Subcutaneous abdominal adipose tissue (tissue), 5 donors: Measurements from ENCODE around the gene CMTM2.

Experiments used
- H3K27ac ChIP-seq: one replicate; pipeline ENCODE4 v1.7.0; 2013; ENCODE audit warnings: low read depth, mild to moderate bottlenecking, inconsistent platforms, low read length, moderate library complexity
- H3K27me3 ChIP-seq, 5 donors: one replicate each; pipeline ENCODE4 v1.7.0; 2013; ENCODE audit warnings: low read length in 5 of 5, inconsistent platforms in 1 of 5; ENCODE audit not compliant: control insufficient read depth in 5 of 5, insufficient read depth in 4 of 5
- H3K36me3 ChIP-seq, 5 donors: one replicate each; pipeline ENCODE4 v1.7.0; 2013; ENCODE audit warnings: low read length in 5 of 5; ENCODE audit not compliant: control insufficient read depth in 5 of 5, insufficient read depth in 5 of 5
- H3K4me1 ChIP-seq, 5 donors: one replicate each; pipeline ENCODE4 v1.7.0; 2013; ENCODE audit warnings: low read length in 5 of 5, mild to moderate bottlenecking in 3 of 5, moderate library complexity in 1 of 5; ENCODE audit not compliant: control insufficient read depth in 5 of 5, insufficient read depth in 5 of 5
- H3K4me3 ChIP-seq, 5 donors: one replicate each; pipeline ENCODE4 v1.7.0; 2013; ENCODE audit warnings: low read length in 5 of 5, low read depth in 1 of 5
- H3K9ac ChIP-seq, 5 donors: one replicate each; pipeline ENCODE4 v1.7.0; 2013; ENCODE audit warnings: low read length in 5 of 5, mild to moderate bottlenecking in 4 of 5, moderate library complexity in 3 of 5
- H3K9me3 ChIP-seq, 5 donors: one replicate each; pipeline ENCODE4 v1.7.0; 2013; ENCODE audit warnings: low read length in 5 of 5; ENCODE audit not compliant: control insufficient read depth in 5 of 5
- donor health status: healthy.
- donor health status: healthy.
- donor health status: healthy.
- donor health status: healthy.
- donor health status: healthy.

Gene CMTM2

DNA sequence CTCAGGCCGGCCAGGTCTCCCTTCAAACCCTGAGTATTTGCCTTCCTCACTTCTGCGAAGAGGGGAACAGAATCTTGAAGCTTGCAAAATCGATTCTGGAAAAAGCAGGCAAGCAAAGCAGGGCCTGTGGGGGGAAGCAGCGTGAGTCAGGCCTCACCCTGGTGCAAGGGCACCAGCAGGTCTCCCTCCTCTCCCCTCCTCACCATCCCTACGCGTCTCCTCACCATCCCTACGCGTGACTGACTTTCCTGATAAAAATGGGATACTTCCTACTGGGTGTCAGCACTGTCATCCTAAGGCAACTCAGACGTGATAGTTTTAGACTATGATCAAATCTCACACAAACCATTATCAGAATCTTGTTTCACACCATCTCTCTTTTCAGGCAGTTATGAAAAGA, 37.3 kb downstream of the CMTM2 start:
- Histone ChIP-seq H3K4me1 (peaks cover 0 to 28% (median 14%) of the 10 kb centered on the region in 5 donors), H3K27ac (no peak overlapping the region), H3K9ac (peak overlapping the region in 1 of 5 donors; percentile 32), H3K4me3 (no peak overlapping the region), H3K9me3 (no peaks in the 10 kb centered on the region), H3K36me3 (peaks cover 0 to 28% (median 24%) of the 10 kb centered on the region in 5 donors), H3K27me3 (no peaks in the 10 kb centered on the region)

DNA sequence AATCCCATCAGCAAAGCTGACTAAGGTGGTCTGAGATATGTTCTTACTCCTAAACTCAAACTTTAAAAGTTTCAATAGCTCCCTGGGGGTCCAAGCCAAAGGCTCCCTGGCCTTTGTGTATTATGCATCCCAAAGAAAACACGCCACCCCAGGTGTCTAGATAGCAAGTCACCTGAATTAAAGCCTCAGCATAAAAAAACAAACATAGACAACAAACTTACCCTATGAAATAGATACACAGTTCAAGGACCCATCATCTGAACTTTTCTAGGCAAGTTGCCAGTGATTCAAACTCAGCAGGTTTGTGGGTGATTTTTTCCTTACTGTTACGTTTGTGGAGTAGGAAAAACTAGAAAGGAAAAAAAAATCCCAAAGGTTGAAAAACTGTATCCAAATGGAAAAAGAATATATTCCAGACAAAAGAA, 37.8 kb downstream of the CMTM2 start:
- Histone ChIP-seq H3K27ac (no peak overlapping the region), H3K36me3 (peaks cover 0 to 27% (median 23%) of the 10 kb centered on the region in 5 donors), H3K9me3 (no peaks in the 10 kb centered on the region), H3K9ac (no peak overlapping the region), H3K4me3 (no peak overlapping the region), H3K4me1 (peaks cover 0 to 30% (median 15%) of the 10 kb centered on the region in 5 donors), H3K27me3 (no peaks in the 10 kb centered on the region)

GRCh38 chr16:66617728-66618127, 38.5 kb downstream of the CMTM2 start:
- Histone ChIP-seq H3K27me3 (no peaks in the 10 kb centered on the region), H3K27ac (no peak overlapping the region), H3K4me1 (peaks cover 0 to 37% (median 21%) of the 10 kb centered on the region in 5 donors), H3K4me3 (no peak overlapping the region), H3K9me3 (no peaks in the 10 kb centered on the region), H3K9ac (no peak overlapping the region), H3K36me3 (peaks cover 0 to 20% (median 16%) of the 10 kb centered on the region in 5 donors)

- Histone ChIP-seq H3K4me3 (no peak overlapping the region), H3K9me3 (no peaks in the 10 kb centered on the region), H3K9ac (peak overlapping the region in 2 of 5 donors; percentile 1 to 40), H3K36me3 (peaks cover 0 to 11% (median 6%) of the 10 kb centered on the region in 5 donors), H3K27me3 (no peaks in the 10 kb centered on the region), H3K4me1 (peaks cover 1 to 47% (median 31%) of the 10 kb centered on the region in 5 donors), H3K27ac (peak overlapping the region; percentile 51)
Measured at GRCh38 chr16:66618588-66619375, 39.5 kb downstream of the CMTM2 start.

GRCh38 chr16:66619534-66620428, 40.5 kb downstream of the CMTM2 start:
- Histone ChIP-seq H3K9me3 (no peaks in the 10 kb centered on the region), H3K27me3 (no peaks in the 10 kb centered on the region), H3K9ac (no peak overlapping the region), H3K4me1 (peaks cover 4 to 48% (median 32%) of the 10 kb centered on the region in 5 donors), H3K36me3 (peaks cover 0 to 3% (median 3%) of the 10 kb centered on the region in 5 donors), H3K4me3 (no peak overlapping the region), H3K27ac (no peak overlapping the region)

DNA sequence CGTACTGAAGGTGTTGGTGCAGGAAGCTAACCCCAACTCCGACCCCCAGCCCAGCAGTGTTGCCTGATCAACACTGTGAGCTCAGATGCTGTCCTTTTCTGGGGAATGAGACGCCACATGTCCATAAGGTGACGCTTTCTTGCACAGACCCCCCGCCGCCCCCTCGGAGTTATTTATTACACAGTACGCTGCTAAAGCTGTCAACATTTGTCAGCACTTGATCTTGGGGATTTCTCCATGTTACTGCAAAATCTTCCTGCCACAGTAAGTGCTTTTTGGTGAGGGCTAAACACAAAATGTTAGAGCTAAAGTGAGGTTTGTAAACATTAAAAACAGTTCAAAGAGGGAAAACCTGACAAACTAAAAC, 41.1 kb downstream of the CMTM2 start:
- peaks cover 0 to 3% (median 3%) of the 10 kb centered on the region in 5 donors for H3K36me3 ChIP-seq
- H3K9me3 ChIP-seq = no peaks in the 10 kb centered on the region
- no peaks in the 10 kb centered on the region for H3K27me3 ChIP-seq
- no peak overlapping the region for H3K9ac ChIP-seq
- no peak overlapping the region for H3K27ac ChIP-seq
- H3K4me3 ChIP-seq = no peak overlapping the region
- H3K4me1 ChIP-seq = peaks cover 4 to 48% (median 32%) of the 10 kb centered on the region in 5 donors

GRCh38 chr16:66621973-66622372, 42.7 kb downstream of the CMTM2 start:
- Histone ChIP-seq H3K27ac (no peak overlapping the region), H3K27me3 (no peaks in the 10 kb centered on the region), H3K36me3 (peaks cover 0 to 3% (median 3%) of the 10 kb centered on the region in 5 donors), H3K9me3 (no peaks in the 10 kb centered on the region), H3K9ac (no peak overlapping the region), H3K4me1 (peaks cover 4 to 48% (median 32%) of the 10 kb centered on the region in 5 donors), H3K4me3 (no peak overlapping the region)

- H3K36me3 ChIP-seq = peaks cover 0 to 3% (median 3%) of the 10 kb centered on the region in 5 donors
- H3K4me3 ChIP-seq = peak overlapping the region in 1 of 5 donors; percentile 15
- no peaks in the 10 kb centered on the region for H3K9me3 ChIP-seq
- H3K4me1 ChIP-seq = peaks cover 4 to 44% (median 32%) of the 10 kb centered on the region in 5 donors
- peak overlapping the region in 1 of 5 donors; percentile 13 for H3K9ac ChIP-seq
- no peak overlapping the region for H3K27ac ChIP-seq
- no peaks in the 10 kb centered on the region for H3K27me3 ChIP-seq
Measured at GRCh38 chr16:66622863-66623262, 43.6 kb downstream of the CMTM2 start.

DNA sequence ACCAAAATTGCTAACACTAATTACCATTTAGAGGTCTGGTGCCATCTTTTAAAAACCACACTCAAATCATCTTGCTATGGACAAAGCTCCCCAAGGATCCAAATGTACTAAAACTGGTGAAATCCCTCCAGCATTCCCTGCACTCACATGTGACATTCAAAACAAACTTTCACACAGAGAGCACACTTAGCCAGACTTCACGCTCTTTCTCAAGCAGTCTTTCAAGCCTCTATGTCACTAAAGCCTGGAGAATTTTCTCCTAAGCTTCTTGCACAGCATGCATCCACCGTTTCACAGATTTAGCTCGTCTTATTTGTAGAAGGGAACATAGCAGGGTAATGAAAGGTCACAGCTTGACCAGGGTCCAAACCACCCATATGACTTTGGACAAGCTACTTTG, 44.5 kb downstream of the CMTM2 start:
- Histone ChIP-seq H3K9ac (peak overlapping the region in 2 of 5 donors; percentile 6 to 20), H3K4me1 (peaks cover 4 to 35% (median 24%) of the 10 kb centered on the region in 5 donors), H3K4me3 (peak overlapping the region in 1 of 5 donors; percentile 15), H3K27me3 (no peaks in the 10 kb centered on the region), H3K36me3 (peaks cover 0 to 3% (median 3%) of the 10 kb centered on the region in 5 donors), H3K9me3 (no peaks in the 10 kb centered on the region), H3K27ac (peak overlapping the region; percentile 44)
